Vagina (tissue), 2 donors: Measurements from ENCODE around the gene SIX3.

Experiments used
- POLR2A ChIP-seq, 2 donors: fragments of 450-650 bp; IDR thresholded peaks; one replicate each; pipeline ENCODE4 v1.6.1; 2017; ENCODE audit warnings: antibody characterized with exemption in 2 of 2, mild to moderate bottlenecking in 2 of 2, moderate library complexity in 2 of 2
- POLR2AphosphoS5 ChIP-seq, 2 donors: sonication (generic); formaldehyde crosslinking; IDR thresholded peaks; one replicate each; pipeline ENCODE4 v1.9.0; 2017; ENCODE audit warnings: antibody characterized with exemption in 2 of 2, mild to moderate bottlenecking in 2 of 2, low read depth in 1 of 2; ENCODE audit not compliant: insufficient read depth in 1 of 2

DNA sequence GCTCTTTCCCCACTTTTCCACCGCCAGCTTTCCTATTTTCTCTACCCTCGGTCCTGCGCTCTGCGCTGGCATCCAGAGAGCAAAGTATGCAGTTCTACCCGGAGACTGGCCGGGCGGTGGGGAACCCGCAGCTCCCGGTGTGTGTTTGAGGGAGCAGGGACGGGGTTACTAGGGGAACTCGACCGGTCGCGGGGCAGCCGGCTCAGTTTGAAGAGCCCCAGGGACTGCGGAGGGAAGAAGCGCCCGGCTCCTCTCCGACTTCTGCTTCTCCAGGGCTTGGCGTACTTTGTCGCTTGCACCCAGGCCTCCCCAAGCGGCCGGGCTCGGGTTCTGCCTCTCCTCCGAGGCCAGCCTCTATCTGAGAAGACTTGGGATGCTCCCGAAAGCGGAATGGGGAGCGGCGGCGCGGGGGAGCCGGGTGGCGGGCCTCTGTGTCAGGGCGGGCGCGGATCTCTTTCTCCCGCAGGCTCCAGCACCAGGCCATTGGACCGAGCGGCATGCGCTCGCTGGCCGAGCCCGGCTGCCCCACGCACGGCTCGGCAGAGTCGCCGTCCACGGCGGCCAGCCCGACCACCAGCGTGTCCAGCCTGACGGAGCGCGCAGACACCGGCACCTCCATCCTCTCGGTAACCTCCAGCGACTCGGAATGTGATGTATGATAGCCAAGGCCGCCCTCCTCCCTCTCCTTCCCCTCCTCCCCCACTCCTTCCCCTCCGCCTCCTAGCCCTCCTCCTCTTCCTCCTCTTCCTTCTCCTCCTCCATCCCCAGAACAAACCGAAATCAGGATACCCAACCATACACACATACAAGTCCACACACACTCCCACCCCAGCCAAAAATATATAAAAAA is 2.8 kb downstream of the SIX3 start:
- no peak for TF ChIP-seq POLR2AphosphoS5 (IDR thresholded peaks at IDR 0.05; ENCODE audit: insufficient read depth in 1 of 2, low read depth in 1 of 2)
- TF ChIP-seq POLR2A (IDR thresholded peaks at IDR 0.05), result no peak
